Stimulated activated CD4-positive, alpha-beta T cell treated with anti-CD3 and anti-CD28 coated beads, Interleukin-1b, Interleukin-23, amount 100 ng/mL, for 48 hours (primary cell): ENCODE data around the gene CACNA1F.
"Not testable (repeated sequence)": the region's sequence is repeated elsewhere in the genome, so short reads cannot be mapped to it uniquely, and the experiment has no call there.

Experiments
- DNase-seq: peaks from one replicate; pipeline ENCODE4 v3.0.0-alpha.2; 2020

Gene CACNA1F

DNA sequence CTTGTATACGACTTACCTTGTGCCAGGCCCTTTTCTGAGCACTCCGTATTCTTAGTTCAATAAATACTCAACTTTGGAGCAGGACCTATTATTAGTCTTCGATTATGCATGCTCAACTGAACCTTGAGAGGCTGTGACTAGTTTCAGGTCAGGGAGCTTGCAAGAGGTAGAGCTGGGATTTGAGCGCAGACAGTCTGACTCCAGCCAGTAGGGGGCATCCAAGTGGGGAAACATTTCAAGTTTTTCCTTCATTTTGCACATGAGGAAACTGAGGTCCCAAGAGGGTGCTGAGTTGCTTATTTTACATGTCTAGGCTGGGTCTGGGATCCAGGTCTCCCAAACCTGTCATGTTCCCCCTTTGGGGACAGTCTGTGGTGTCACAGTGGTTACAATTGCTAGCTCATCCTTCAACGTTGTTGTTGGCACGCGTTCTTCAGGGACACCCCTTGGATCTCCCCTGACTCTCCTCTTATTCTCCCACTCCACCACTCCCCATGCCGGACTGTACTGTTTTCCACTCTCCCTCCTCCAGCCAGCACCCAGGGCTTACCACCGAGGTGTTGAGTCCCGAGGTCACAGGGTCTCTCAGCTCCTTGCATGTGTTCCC is 40.3 kb downstream of the CACNA1F start:
- peak; percentile 30 for DNase-seq

DNA sequence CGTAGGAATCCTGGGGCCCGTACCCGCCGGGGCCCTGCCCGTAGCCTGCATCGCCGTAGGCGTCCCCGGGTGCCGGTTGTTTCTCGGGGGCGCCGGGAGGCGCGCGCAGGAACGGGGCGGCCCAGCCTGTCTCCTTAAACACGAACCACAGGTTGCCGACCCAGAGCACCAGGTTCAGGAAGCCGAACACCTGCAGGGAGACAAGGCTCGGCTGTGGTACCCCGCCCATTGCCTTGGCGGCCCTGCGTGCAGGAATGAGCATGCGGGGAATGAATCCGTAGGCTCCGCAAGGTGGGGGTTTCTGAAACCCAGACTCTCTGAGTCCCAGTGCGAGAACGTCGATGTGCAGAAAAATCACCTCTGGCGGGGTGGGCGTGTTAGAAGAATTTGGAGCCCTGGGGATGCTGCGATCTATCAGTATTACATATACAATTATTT is 41.5 kb downstream of the CACNA1F start:
- DNase-seq: peak; percentile 24

DNA sequence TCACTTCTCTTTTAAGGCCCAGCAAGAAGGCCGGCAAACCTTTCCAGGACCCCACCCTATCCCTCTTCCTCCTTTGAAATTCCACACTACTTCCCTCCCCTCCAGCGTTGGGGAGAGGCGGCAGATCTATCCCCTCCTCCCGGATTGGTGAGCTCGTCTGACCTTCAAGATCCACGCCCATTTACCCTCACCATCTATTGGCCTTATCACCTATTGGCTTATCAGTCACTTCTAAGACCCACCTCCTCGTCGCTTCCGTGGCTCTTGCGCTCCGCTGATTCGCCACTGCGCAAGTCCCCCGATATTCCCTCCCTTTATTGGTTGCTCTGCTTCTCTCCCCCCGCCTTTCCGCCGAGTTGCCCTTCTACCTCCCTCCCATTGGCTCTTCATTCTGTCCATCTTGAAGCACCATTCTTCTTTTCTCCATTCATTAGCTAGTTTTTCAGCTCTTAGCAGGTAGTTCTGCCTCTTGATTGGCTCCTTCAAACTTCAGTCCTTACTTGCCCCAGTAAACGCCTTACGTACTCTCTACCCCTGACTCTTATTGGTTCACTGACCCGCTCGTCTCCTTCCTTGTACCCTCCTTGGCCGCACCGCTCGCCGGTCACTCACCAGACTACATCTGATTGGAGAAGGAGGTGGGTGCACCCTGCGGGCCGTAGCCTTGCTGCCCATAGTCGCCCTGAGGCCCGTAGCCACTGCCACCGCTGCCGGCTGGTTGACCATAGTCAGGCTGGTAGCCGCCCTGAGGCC is 42.1 kb downstream of the CACNA1F start:
- peak; percentile 88 for DNase-seq

DNA sequence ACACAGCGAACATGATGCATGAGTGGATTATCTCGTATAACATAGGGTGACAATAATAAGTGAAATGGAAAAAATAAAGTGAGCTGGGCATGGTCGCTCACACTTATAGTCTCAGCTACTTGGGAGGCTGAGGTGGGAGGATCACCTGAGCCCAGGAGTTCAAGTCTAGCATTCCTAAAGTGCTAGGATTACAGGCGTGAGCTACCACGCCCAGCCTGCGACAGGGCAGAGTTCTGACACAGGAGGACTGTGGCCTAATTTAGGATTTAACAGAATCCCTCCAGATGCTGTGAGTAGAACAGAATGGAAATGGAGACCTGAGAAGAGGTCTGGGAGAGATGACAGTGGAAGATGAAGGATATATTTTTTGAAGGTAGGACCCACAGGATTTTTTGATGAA is 43.5 kb downstream of the CACNA1F start:
- DNase-seq: no peak

DNA sequence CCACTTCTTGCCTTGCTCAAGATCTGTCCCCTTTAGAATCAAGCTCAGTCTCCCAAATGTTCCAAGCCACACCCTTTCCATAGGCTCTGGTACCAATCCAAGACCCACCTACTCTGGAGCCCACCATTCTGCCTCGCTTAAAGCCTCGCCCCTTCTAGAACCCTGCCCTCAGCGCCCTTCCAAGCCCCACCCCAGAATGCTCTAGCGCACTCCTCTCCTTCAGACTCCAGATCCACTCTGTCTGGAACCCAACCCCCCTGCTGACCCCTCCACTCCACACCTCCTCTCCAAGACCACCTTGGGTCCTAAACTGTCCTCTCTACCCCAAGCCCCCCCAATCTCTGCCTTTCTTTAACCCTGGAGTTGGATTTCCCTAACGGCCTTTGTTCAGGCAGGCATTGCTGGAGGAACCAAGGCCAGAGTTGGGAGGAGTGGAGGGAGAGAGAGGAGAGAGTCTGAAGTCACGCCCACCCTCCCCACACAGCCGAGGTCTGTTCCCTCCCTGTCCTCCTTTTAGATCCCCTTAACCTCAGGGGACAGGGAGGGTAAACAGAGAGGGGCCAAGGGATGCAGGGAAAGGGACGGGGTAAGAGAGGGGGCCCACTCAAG is 44.6 kb downstream of the CACNA1F start:
- DNase-seq: no peak

DNA sequence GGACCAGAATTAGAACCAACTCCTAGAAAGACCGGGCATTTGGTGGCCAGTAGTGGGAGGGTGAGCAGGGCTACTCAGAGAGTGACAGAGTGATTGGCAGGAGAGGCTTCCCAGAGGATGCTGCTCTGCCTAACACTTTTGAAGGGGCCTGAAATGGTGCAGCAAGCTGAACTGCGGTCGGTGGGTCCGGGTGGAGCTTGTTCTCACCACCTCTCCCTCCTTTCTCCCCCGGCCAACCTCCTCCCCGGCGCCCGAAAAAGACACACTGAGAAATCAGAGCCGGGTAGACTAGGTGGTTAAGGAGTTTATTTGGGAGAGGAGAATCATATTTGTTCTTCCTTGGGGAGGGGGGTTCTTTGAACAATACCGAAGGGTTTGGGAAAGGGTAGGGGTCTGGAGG is 45.6 kb downstream of the CACNA1F start:
- no peak for DNase-seq

DNA sequence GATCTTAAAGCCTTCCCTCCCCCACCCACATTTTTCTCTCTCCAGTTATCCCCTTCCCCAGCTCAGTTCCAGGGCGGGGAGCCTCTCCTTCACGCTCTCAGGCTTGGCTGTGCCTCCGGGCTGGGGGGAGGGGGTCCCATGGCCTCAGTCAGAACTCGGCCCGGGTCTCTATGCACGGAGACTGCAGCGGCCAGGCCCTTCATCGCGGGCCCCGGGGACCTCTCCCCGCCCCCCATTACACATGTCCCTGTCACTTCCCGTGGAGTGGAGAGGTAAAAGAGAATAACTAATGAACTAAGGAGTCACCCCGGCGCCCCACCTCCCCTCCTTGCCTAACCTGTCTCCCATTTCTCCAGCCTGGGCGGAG is 46.1 kb downstream of the CACNA1F start:
- no peak for DNase-seq

DNA sequence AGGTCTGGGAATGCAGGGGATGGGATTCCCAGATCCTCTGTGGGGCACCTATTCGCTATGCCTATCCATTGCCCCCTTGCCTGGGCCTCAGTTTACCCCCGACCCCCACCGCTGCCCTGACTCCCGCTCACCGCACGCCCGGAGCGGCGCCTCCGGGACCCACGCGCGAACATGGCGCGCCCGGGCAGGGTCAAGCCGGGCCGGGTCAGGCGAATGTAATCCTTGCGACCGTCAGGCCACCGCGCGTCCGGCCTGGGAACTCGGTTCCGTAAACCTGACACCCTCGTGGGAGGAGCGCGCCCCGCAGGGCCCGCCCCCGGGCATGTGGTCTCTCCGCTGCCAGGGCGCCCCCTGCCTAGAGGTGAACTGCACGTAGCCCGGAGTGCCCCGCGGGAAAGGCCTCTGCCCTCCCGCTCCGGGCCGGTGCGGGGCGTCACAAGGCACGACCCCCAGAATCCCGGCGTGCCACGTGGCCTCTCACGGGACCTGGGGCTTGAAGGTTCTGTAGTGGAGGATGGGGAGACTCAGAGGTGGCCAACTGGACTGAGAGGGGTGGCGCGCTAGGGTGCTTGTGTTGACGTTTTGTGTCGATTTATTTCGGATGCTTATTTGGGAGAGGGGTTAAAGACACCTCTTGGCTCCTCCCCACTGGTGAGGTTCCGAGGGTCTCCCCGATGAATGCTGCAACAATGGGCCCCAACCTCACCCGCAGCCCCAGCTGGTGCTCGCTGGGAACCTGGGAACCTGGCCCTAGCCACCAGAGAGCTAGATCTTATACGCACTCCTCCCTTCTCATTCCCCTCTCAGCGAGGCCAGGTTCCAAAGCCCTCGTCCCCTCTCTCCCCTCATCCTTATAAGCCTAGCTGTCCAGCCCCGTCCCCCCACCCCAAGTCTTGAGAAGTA is 46.8 kb downstream of the CACNA1F start, which contains the start of gene PRICKLE3:
Gene PRICKLE3 (minus strand): TSS at position 249 of the 903 bp plus-strand sequence. CDS start 76 bp downstream, at position 173.
- DNase-seq: peak; percentile 71

DNA sequence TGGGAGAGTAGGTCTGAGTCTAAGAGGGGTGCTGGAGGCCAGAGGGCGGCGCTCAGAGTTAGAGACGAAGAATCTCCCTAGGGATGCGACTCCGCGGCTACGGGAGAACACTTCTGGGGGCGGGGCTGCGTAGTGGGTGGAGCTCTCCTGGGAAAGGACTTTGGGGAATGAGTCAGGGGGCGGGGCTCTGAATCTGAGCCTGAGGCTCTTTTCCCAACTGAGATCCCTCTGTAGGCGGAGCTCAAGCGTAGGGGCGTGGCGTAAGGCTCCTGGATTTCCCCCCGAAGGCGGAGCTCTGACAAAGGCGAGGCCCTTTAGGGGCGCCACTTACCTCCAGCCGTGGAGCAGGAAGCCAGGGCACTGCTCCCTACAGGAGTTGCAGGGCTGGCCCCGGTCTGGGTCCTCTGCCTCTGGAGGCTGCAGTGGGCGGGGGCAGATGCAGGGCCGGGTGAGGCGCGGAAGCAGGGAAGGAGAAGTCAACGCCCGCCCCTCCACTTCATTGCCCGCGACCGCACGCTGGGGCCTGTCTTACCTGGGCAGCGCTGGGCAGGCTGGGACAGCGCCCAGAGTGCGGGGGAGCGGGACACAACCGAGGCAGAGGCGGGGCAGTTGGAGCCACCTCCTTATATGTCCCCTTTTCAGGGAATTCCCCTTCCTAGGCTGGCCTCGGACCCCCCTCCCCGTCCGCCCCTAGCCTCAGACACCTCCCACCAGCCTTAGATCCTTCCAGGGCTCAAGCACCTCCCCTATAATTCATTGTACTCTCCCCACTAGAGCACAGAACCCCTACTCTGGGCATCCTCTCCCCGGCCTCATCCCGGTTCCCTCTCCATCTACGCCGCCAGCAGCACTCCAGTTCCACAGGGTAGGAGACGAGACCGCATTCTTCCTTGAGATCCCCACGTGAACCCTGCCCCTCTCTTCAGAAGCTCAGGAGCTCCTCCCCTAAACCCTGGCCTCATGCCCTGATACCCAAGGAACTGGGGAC is 48.6 kb downstream of the CACNA1F start:
- DNase-seq: peak; percentile 59

DNA sequence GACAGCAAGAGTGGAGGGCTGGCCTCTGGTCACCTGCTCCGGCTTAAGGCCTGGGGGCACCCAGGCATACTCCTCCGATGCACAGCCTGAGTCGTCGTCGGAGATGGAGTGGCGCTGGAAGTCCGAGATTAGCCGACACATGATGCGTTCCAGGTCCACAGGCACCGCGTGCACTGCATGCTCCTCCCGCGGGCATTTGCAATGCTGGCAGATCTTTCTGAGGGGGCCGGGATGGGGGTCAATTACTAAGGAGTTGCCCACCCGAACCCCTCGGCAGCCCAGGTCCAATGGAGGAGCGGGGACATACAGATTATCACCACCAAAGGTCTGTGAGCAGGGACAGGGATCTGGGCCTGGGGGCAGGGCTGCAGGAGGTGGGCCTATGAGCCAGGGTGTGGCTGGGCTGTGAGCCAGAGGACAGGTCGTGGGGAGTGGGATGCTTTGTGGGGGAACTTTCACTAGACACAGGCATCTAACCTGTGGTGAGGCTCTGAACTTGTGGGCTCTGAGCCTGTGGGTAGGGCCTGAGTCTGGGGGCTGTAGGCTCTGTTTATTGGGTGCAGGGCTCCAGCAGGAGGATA is 49.3 kb downstream of the CACNA1F start:
- DNase-seq: no peak

DNA sequence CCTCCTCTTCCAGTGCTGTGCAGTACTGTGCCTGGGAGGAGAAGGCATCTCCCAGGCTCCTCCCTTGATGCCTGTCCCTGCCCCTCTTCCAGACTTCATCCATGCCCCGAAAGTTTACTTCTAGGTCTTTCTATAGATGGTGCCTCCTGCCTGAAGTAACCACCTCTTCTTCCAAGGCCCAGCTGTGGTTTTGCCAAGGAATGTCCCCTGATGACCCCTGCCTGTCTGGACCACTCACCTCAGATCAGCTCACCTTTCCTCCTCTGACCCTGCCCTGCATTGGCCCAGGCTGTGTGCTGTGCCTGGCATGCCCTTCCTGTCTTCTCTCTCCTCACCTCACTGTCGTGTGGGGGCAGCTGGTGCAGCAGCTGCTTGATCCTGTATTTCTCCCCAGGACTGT is 53.8 kb downstream of the CACNA1F start:
- no peak for DNase-seq

DNA sequence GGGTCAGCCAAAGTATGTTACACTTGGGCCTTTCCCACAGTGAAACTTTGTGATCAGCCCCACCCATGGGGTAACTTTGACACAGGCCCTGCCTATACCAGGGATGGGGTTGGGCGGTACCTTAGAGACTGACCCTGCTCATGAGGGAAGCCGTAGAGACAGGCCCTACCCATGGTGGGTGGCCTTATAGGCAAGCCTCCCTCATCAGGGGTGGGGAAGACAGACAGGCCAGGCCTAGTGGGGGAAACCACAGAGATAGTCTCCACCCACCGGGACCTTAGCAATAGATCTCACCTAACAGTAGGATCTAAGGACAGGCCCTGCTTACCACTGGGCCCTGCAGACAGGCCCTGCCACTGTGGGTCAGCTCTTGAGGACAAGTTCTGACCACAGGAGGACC is 54.6 kb downstream of the CACNA1F start:
- no peak for DNase-seq

DNA sequence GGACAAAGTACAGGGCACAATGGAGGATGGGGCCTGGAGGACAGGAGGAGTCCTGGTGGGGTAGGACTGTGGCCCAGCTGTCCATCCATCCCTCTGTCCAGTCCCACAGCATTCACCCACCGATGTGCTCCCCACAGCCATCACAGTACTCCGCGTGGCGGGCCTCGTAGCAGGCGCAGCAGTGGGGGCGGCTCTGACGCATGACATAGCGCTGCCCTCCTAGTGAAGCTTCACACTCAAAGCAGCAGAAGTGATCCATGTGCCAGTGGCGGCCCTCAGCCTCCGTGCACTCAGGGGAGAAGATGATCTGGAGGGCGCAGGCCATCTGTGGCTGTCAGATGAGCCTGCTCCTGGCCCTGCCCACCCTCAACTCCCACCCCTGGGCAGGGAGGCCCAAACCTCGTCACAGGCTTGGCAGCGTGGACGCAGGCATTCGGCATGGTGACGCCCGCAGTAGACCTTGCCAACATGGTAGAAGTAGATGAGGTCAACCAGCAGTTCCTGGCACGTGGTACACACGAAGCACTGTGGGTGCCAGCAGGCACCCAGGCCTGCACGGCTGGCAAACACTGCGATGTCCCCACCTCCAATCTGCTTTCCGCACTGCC is 55.2 kb downstream of the CACNA1F start:
- DNase-seq: no peak

DNA sequence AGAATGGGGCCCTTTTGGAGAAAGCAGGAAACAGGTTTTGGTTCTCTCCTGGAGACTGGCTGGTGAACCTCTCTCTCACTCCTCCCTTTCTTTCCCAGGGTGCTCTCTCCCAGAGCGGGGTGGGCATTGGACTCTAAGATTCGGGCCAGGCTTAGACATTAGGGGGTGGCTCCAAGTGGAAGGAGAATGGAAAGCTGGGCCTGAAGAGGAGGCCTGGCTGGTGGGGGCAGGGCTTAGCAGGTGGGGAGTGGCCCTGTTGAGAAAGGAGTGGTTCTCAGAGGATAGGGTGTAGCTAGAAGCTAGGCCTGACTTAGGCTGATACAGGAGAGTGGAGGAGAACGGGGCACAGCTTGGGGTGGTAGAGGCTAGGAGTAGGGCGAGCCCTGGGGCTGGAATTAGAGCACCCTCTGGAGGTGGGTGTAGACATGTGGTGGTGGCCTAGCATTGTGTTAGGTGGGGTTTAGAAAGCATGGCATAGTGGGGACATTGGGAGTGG is 55.8 kb downstream of the CACNA1F start:
- no peak for DNase-seq

DNA sequence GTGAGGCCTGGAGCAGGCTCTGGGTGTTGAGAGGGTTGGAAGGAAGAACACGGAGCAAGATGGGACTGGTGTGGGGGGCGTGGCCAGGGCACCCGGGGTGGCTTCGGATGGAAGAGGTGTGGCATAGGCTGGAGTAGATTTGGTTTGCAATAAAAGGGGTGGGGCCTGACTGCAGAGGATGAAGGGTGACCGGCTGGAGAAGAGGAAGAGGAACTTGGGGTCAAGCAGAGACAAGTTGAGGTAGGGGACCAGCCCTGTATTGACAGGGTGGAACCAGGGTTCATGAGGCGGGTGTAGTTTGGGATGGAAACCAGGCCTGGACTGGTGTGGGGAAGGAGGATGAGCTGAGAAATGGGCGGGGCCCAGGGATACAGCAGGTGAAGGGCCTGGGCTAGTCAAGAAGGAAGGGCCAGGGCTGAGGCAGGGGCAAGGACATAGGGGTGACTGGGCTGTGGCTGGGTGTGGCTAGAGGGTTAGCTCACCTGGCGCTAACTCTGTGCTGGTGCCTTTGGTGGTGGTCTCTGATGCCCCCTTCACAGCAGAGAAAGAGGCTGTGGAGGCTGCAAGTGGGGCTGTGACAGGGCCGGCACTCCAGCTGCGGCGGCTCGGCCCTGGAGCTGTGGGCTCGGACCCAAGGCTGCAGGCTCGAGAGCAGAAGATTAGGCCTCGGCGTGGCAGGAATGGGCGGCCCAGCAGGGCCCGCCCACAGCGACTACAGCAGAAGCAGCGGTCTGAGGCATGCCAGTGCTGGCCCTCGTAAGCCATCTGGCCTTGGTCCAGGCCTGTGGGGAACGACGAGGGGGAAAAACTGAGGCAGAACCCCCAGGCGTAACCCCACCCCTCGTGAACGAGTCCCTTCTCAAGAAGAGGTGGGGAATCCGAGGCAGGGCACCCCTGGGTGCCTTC is 56.5 kb downstream of the CACNA1F start:
- no peak for DNase-seq

DNA sequence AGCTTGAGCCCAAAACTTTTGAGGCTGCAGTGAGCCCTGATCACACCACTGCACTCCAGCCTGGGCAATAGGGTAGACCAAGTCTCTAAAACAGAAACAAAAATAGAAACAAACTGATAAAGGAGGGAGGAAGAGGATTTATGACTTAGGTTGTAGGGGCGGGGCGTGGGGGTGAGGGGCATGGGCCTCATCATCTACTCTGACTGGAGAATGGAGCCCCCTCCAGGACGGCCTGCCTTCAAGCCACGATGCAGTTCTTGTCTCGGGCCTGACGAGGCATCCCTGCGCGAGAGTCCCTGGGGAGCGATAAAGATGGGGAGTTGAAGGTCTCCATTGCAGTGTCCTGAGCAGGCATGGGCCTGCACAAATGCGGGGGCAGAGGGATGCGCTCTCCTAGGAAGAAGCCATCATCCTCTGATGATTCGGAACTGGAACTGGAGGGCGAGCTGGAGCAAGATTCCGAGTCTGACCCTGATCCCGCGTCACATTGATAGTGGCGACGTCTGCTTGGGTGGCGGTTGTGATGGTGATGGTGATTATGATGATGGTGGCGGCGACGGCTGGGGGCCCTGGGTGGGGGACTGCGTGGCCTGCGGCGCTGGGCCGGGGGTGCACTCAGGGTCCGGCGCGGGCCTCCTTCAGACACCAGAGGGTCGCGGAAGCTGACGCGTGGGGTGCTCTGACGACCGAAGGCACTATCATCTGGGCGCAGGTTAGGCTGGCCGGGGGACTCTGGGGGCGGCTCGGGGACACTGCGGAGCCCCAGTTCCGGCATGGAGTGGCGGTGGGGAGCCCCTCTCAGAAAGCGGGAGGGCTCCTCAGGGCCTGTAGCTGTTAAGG is 57.5 kb downstream of the CACNA1F start:
- no peak for DNase-seq

DNA sequence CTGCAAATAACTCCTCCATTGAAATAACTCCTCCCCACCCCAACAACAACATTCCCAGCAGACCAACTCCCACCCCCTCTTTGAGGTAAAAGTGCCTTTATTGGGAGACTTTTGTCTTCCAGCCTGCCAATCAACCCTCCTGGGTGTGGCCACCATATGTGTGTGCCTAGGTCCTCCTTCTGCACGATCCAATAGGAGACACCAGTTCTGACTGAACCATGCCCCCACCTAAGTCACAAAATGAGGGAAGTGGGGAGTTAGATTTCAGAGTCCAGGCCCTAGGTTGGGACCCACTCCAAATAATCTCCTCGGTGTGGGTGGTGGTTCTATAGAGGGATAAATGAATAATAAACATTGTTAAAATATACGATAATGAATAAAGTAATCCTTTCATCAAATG is 58.4 kb downstream of the CACNA1F start:
- no peak for DNase-seq

DNA sequence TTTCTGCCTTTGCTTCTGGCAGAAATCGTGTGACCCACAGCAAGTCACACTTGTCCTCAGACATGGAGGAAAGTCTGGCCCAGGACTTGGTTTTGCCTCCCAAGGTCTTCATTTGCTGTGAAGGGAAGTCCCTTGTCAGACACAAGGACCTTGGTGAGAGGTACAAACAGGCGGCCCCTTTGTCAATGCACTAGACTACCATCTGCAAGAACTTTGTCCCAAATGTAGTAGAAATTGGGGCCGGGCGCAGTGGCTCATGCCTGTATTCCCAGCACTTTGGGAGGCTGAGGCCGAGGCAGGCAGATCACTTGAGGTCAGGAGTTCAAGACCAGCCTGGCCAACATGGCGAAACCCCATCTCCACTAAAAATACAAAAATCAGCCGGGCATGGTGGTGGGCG is 59.6 kb downstream of the CACNA1F start:
- not testable (repeated sequence) for DNase-seq

DNA sequence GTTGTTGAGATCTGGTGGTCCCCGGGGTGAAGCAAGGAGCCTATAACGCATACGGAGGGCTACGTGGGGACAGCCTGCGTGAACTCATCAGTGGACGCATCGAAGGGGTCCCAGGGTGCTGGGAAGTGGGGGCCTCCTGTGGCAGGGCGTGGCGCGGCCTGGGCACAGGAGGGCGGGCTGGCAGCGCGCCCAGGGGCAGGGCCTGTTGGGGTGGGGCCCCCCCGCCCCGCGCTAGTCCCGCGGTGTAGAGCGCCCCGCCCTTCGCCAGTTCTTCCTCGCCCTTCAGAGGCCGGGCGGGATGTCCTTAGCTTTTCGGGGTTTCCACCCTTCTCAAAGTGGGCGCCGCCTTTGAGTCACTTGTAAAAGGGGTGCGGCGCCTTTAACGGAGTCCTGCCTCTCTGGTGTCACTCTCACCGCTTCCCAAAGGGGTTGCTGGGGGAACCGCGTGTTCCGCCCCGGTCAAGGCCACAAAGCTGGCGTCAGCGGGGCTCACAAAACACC is 60.8 kb downstream of the CACNA1F start:
- DNase-seq: peak; percentile 78
